Suprapubic skin (tissue), 3 donors: Measurements from ENCODE around the gene BNIP2.

ENCODE experiments used
- POLR2A ChIP-seq, 2 donors: fragments of 450-650 bp; IDR thresholded peaks; one replicate each; pipeline ENCODE4 v1.6.1; 2017; ENCODE audit warnings: antibody characterized with exemption in 2 of 2, mild to moderate bottlenecking in 2 of 2, moderate library complexity in 2 of 2
- TF ChIP-seq, protein P1 (sequence below), 2 donors: fragments of 200-600 bp in 1 of 2; fragments of 450-650 bp in 1 of 2; sonication (generic) in 1 of 2; IDR thresholded peaks; one replicate each; pipeline ENCODE4 v1.5.1; 2016 to 2019; ENCODE audit warnings: antibody characterized with exemption in 2 of 2, mild to moderate bottlenecking in 1 of 2, moderate library complexity in 1 of 2

GRCh38 chr15:59657635-59658125 lies 31.4 kb downstream of the BNIP2 start:
- TF ChIP-seq POLR2A (IDR thresholded peaks at IDR 0.05), result no peak
- TF ChIP-seq, protein P1, sequence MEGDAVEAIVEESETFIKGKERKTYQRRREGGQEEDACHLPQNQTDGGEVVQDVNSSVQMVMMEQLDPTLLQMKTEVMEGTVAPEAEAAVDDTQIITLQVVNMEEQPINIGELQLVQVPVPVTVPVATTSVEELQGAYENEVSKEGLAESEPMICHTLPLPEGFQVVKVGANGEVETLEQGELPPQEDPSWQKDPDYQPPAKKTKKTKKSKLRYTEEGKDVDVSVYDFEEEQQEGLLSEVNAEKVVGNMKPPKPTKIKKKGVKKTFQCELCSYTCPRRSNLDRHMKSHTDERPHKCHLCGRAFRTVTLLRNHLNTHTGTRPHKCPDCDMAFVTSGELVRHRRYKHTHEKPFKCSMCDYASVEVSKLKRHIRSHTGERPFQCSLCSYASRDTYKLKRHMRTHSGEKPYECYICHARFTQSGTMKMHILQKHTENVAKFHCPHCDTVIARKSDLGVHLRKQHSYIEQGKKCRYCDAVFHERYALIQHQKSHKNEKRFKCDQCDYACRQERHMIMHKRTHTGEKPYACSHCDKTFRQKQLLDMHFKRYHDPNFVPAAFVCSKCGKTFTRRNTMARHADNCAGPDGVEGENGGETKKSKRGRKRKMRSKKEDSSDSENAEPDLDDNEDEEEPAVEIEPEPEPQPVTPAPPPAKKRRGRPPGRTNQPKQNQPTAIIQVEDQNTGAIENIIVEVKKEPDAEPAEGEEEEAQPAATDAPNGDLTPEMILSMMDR (IDR thresholded peaks at IDR 0.05), result no peak
